ENCODE results near the gene PTF1A. TPM values are rescaled to one million over a fixed set of nuclear protein-coding genes. Genes with fewer than 3 reads are reported as not detected.

The PTF1A gene
- total and polyA plus RNA-seq, 10 of the 15 experiments (the other 5 are each of a cell fraction or from before 2014, with no cell fraction given): not detected

DNA sequence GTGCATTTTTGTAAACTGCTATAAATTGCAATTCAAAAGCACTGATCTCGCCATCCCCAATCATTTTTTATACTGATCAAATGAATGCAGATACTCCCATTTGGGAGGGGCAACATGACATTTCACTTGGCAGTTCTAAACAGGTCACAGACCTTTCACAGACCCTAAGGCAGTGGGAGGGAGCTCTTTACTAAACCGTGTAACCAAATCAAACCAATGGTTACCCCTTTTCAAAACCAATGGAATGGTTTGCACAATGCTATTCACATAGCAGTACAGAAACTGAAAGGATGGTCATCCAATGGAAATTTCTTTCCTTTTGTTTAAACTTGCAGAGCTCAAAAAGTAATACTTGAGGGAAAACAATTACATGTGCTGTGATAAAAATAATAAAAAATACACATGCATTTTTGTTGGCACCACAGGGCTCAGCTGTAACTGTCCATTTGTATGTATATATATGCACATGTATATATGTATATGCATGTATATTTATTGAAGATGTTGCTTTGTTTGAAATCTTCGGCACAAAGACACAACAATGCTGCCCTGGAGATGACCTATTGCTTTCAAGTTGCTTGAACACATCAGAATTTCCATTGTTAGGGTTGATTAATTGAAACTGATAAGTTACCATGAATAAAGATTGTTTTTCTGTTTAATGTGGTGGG is 14.0 kb downstream of the PTF1A start (continued):
- TF ChIP-seq, protein P1, sequence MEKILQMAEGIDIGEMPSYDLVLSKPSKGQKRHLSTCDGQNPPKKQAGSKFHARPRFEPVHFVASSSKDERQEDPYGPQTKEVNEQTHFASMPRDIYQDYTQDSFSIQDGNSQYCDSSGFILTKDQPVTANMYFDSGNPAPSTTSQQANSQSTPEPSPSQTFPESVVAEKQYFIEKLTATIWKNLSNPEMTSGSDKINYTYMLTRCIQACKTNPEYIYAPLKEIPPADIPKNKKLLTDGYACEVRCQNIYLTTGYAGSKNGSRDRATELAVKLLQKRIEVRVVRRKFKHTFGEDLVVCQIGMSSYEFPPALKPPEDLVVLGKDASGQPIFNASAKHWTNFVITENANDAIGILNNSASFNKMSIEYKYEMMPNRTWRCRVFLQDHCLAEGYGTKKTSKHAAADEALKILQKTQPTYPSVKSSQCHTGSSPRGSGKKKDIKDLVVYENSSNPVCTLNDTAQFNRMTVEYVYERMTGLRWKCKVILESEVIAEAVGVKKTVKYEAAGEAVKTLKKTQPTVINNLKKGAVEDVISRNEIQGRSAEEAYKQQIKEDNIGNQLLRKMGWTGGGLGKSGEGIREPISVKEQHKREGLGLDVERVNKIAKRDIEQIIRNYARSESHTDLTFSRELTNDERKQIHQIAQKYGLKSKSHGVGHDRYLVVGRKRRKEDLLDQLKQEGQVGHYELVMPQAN (conservative IDR thresholded peaks at IDR 0.05): no peak
- TF ChIP-seq BMI1 (IDR thresholded peaks at IDR 0.05; ENCODE audit: borderline replicate concordance): no peak
- TF ChIP-seq, protein P2, sequence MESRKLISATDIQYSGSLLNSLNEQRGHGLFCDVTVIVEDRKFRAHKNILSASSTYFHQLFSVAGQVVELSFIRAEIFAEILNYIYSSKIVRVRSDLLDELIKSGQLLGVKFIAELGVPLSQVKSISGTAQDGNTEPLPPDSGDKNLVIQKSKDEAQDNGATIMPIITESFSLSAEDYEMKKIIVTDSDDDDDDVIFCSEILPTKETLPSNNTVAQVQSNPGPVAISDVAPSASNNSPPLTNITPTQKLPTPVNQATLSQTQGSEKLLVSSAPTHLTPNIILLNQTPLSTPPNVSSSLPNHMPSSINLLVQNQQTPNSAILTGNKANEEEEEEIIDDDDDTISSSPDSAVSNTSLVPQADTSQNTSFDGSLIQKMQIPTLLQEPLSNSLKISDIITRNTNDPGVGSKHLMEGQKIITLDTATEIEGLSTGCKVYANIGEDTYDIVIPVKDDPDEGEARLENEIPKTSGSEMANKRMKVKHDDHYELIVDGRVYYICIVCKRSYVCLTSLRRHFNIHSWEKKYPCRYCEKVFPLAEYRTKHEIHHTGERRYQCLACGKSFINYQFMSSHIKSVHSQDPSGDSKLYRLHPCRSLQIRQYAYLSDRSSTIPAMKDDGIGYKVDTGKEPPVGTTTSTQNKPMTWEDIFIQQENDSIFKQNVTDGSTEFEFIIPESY (IDR thresholded peaks at IDR 0.05): no peak
- TF ChIP-seq LARP7 (IDR thresholded peaks at IDR 0.05): no peak

DNA sequence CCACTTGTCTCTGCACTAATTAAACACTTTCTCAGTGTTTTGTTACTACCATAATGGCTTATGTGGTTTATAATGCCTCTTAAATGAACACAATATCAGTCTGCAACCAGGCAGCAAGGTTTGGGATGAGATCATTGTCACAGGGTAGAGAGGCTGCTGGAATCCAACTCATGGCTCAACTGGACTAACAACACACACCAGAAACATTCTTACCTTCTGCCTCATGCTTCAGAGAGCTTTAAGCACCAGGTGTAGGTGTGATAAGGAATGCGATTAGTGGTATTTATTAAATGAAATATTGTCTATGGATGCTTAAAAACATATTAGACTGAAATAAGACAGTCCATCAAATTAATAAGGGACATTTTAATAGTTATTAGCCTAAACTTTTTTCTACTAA is 25.4 kb downstream of the PTF1A start:
- SMC1A ChIA-PET (ENCODE audit: uncharacterized antibody, unreplicated experiment): no interaction called here
- H3K9me3 ChIP-seq (replicated peaks; ENCODE audit: control insufficient read depth, insufficient read depth, low read length): no peaks in the 10 kb centered on the region
- no peaks in the 10 kb centered on the region for H4K20me1 ChIP-seq (ENCODE audit: control insufficient read depth, insufficient read depth)
- TF ChIP-seq, protein P3, sequence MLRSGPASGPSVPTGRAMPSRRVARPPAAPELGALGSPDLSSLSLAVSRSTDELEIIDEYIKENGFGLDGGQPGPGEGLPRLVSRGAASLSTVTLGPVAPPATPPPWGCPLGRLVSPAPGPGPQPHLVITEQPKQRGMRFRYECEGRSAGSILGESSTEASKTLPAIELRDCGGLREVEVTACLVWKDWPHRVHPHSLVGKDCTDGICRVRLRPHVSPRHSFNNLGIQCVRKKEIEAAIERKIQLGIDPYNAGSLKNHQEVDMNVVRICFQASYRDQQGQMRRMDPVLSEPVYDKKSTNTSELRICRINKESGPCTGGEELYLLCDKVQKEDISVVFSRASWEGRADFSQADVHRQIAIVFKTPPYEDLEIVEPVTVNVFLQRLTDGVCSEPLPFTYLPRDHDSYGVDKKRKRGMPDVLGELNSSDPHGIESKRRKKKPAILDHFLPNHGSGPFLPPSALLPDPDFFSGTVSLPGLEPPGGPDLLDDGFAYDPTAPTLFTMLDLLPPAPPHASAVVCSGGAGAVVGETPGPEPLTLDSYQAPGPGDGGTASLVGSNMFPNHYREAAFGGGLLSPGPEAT (IDR thresholded peaks at IDR 0.05; ENCODE audit: low read depth): no peak
- TF ChIP-seq SREBF2 (IDR thresholded peaks at IDR 0.05; ENCODE audit: low read length): no peak
- TF ChIP-seq, protein P4, sequence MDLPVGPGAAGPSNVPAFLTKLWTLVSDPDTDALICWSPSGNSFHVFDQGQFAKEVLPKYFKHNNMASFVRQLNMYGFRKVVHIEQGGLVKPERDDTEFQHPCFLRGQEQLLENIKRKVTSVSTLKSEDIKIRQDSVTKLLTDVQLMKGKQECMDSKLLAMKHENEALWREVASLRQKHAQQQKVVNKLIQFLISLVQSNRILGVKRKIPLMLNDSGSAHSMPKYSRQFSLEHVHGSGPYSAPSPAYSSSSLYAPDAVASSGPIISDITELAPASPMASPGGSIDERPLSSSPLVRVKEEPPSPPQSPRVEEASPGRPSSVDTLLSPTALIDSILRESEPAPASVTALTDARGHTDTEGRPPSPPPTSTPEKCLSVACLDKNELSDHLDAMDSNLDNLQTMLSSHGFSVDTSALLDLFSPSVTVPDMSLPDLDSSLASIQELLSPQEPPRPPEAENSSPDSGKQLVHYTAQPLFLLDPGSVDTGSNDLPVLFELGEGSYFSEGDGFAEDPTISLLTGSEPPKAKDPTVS (IDR thresholded peaks at IDR 0.05; ENCODE audit: low read depth, low read length): no peak
- TF ChIP-seq, protein P5, sequence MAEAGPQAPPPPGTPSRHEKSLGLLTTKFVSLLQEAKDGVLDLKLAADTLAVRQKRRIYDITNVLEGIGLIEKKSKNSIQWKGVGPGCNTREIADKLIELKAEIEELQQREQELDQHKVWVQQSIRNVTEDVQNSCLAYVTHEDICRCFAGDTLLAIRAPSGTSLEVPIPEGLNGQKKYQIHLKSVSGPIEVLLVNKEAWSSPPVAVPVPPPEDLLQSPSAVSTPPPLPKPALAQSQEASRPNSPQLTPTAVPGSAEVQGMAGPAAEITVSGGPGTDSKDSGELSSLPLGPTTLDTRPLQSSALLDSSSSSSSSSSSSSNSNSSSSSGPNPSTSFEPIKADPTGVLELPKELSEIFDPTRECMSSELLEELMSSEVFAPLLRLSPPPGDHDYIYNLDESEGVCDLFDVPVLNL (IDR thresholded peaks at IDR 0.05; ENCODE audit: low read depth, low read length): no peak
- no peak for TF ChIP-seq ETV6 (conservative IDR thresholded peaks at IDR 0.05 in 1 of 2, IDR thresholded peaks at IDR 0.05 in 1 of 2; ENCODE audit: borderline replicate concordance in 1 of 2, low read depth in 1 of 2)
- TF ChIP-seq CBX5 (IDR thresholded peaks at IDR 0.05; ENCODE audit: low read depth): no peak
- ATAC-seq (no peak), FAIRE-seq (no peak), DNase-seq (ENCODE audit: low read depth, low spot score) (no peak)
- no peaks in the 10 kb centered on the region for H3K27me3 ChIP-seq (replicated peaks in 1 of 2; ENCODE audit: control insufficient read depth in 2 of 2, insufficient read depth in 2 of 2, low read length in 1 of 2)
- intact Hi-C loops (cut with micrococcal nuclease; ENCODE audit: unreplicated experiment) (no loop called here), in situ Hi-C loops (cut with MboI) (no loop called here)
- no peak overlapping the region for H3K4me2 ChIP-seq (ENCODE audit: control insufficient read depth, insufficient read depth)
- RAD21 ChIA-PET (ENCODE audit: unreplicated experiment): no interaction called here
- H3K4me1 ChIP-seq (ENCODE audit: control insufficient read depth, insufficient read depth, low read length): no peaks in the 10 kb centered on the region
- no peaks in the 10 kb centered on the region for H3K79me2 ChIP-seq (ENCODE audit: control insufficient read depth, insufficient read depth, low read length)
- BruUV-seq (replicated peaks): no TSS peak
- H3K36me3 ChIP-seq (ENCODE audit: control insufficient read depth in 2 of 2, insufficient read depth in 2 of 2, low read length in 1 of 2): no peaks in the 10 kb centered on the region
- CTCF ChIA-PET: no interaction called here
- WGBS (ENCODE audit: insufficient coverage, insufficient replicate concordance, low lambda C conversion rate, missing lambda C conversion rate): 41% methylated on average over 1 of the region's 1 CpG
- H3K27ac ChIP-seq (ENCODE audit: control insufficient read depth, insufficient read depth): no peak overlapping the region
- no peak overlapping the region for H2AFZ ChIP-seq (ENCODE audit: control insufficient read depth, low read depth, low read length)
- no peak overlapping the region for H3K9ac ChIP-seq (ENCODE audit: control insufficient read depth, insufficient read depth, low read length)
- no peak overlapping the region for H3K4me3 ChIP-seq
- POLR2A ChIA-PET: no interaction called here

All from GM12878 (cell line).